ENCODE results near the gene MAZ.

The MAZ gene

DNA sequence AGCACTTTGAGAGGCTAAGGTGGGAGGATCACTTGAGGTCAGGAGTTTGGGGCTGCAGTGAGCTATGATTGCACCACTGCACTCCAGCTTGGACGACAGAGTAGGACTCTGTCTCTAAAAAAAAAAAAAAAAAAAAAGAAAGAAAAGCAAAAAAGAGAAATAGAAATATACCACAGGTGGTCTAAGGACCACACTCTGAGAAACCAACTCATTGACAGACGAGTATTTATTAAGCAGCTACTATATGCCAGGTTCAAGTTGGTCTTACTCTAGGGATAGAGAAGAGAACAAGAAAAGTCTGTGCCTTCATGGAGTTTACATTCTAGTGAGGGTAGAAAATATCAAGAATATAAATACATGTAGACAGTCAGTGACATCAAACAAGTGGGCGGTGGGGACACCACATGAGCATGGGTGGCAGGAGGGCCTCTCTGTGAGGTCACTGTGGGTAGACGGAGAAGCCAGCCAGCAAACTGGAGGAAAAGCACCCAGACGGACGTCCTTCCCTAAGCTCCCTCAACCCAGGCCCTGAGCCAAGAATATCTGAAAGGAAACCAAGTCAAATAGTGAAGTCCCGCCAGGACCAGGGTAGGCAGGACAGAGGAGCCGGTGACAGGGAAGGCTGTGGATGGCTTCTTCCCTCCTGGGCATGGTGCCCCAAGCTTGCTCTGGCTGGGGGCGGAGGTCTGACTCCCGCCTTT, 52.0 kb downstream of the MAZ start:
- no peak for DNase-seq

DNA sequence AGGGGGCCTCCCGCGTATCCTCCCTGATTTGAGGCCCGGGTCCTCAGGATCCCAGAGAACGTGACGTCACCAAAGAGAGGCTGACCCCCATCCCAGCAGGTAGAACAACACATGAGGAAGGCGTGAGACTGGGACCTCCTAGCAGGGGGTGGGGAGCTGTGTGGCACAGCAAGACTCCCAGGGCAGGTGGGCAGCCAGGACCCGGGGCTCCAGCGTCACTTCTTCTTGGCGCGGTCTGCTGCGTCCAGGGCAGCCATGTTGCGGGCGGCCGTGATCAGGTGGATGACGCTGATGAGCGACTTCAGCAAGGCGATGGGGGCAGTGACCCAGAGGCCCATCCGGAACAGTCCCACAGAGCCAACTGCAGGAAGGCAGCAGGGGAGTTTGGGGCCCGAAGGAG, 52.6 kb downstream of the MAZ start:
- DNase-seq: no peak

DNA sequence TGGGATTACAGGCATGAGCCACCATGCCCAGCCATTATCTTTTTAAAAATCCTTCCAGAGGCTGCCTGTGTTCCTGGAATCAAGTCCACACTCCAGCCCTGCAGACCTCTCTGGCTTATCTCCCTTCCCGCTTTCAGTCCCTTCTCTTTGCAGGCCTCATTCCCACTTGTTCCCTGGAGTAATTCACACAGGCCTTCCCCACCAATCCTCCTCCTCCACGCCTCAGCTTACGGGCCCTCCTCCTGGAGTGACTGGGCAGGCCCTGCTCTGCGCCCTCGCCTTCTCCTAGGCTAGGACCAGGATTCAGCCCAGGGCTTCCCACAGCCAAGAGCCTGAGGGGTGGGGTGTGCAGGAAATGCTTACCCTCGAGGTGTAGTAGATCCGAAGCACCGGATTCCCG, 53.9 kb downstream of the MAZ start:
- DNase-seq: no peak

Measured in NCI-H2029 treated with DMSO at 0.1 percent for 48 hours (cell line).